Upper lobe of left lung (tissue), 4 donors: Measurements from ENCODE around the gene SULT1E1.

Source experiments
- POLR2AphosphoS5 ChIP-seq, 2 donors: sonication (generic); formaldehyde crosslinking; IDR thresholded peaks; one replicate each; pipeline ENCODE4 v1.5.1; 2017; ENCODE audit warnings: antibody characterized with exemption in 2 of 2
- TF ChIP-seq, protein P1 (sequence below), 6 experiments: fragments of 450-650 bp in 4 of 6; fragments of 200-600 bp in 2 of 6; sonication (generic) in 2 of 6; IDR thresholded peaks; one replicate each; pipeline ENCODE4 v1.5.1; 2016 to 2019; ENCODE audit warnings: antibody characterized with exemption in 6 of 6

DNA sequence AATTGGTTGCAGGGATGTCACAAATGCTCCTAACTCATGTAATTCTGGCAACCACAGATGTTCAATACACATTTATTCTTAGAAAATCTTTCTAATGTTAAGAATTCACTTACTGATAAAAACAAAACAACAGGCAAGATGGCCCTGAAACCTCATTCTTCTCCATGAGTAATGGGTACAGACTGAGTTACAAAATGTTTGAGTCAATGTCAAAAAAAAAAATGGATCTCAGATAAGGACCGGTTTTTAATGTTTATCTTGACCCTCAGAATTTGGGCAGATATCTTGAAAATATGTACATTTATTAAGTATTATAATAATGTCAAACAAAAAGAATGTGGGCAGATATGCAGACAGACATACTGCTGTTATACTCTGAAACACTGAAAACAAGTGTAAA is 1.8 kb upstream of the SULT1E1 start:
- TF ChIP-seq, protein P1, sequence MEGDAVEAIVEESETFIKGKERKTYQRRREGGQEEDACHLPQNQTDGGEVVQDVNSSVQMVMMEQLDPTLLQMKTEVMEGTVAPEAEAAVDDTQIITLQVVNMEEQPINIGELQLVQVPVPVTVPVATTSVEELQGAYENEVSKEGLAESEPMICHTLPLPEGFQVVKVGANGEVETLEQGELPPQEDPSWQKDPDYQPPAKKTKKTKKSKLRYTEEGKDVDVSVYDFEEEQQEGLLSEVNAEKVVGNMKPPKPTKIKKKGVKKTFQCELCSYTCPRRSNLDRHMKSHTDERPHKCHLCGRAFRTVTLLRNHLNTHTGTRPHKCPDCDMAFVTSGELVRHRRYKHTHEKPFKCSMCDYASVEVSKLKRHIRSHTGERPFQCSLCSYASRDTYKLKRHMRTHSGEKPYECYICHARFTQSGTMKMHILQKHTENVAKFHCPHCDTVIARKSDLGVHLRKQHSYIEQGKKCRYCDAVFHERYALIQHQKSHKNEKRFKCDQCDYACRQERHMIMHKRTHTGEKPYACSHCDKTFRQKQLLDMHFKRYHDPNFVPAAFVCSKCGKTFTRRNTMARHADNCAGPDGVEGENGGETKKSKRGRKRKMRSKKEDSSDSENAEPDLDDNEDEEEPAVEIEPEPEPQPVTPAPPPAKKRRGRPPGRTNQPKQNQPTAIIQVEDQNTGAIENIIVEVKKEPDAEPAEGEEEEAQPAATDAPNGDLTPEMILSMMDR (IDR thresholded peaks at IDR 0.05) = no peak
- no peak for TF ChIP-seq POLR2AphosphoS5 (IDR thresholded peaks at IDR 0.05)
